Smooth muscle cell of the brain vasculature (primary cell): Measurements from ENCODE around the gene WNT7B.

ENCODE experiments used
- DNase-seq: peaks from one replicate; pipeline ENCODE4 v3.0.0-alpha.2; 2012; ENCODE audit warnings: low read depth, low spot score

The WNT7B gene

GRCh38 chr22:45928726-45929368, 48.1 kb downstream of the WNT7B start:
- DNase-seq, result no peak

DNA sequence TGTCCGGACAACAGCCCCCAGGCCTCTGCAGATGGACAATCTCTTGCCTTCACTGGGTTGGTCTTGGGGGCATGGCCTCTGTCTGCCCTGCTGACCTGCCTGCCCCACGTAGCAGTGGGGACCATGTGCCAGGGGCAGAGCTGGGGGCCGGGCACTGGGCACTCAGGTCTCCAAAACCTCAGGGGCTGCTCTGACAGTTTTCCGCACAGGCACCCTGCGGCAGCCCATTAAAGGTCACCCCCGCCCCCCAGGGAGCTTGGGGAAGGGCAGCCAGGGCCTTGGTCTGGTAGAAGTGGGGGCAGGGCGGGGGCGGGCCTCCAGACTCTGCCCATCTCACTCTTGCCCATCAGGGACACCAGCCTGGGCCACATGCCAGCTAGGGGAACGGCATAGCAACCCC, 49.9 kb downstream of the WNT7B start:
- DNase-seq, result no peak

DNA sequence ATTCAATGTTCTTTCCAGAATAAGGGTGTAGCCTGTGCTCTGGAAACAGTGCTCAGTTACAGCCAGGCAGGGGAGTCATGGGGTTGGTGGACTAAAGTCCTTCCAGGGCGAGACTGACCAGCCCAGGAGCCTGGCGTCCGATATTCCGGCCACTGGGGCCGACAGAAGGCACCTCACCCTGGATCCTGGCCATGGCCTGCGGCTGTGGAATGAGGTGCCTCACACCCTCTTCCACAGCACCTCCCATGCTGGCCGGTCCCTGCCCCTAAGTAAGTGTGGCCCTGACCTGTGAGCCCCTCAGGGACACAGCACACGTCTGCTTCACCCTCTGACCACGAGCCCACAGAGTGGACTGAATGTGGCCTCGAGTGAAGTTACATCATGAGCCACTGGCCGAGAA, 50.5 kb downstream of the WNT7B start:
- DNase-seq, result no peak

DNA sequence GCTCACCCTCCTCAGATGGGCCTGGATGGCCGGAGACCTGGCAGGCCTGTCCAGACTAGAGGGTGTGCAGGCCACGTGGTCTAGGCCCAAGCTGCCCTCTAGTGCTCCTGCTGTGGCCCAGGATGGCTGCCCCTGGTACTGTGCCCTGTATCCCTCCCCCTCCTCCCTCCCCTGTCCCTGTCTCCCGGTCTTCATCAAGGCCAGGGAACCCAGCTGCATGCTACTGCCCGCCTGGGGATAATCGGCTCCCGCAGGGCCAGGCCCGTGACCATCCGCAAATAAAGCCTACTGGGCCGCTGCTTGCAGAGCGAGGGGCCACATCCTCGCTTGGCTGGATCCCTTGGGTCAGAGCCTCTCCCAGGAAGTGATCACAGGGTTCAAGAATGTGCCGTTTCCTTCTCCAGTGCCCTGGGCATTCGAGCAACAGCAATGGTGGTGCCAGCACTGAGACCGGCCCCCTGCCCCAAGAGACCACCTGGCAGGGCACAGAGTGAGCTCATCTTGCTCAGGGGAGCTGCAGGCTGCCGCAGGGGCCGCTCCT, 51.1 kb downstream of the WNT7B start:
- DNase-seq, result no peak

DNA sequence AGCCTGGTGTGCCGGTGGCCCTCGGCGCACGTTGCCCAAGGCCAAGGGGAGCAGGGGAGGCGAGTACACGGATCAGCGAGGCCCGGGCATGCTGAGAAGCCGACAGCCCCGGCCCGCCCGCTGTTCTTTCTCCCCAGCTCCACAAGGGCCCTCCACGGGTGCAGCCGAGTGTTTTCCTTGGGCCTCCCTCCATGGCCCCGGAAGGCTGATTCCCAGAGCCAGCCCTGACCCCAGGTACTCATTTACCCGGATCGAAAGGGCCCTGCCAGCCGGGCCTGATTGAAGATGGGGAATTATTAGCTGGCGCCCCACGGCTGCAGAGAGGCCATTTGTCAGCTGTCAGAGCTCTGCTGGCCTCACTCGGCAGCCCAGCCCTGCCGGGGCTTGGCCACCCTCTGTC, 53.1 kb downstream of the WNT7B start:
- DNase-seq, result no peak

GRCh38 chr22:45923212-45923611, 53.8 kb downstream of the WNT7B start:
- no peak for DNase-seq

GRCh38 chr22:45922661-45923060, 54.3 kb downstream of the WNT7B start:
- DNase-seq, result no peak

GRCh38 chr22:45922256-45922655, 54.7 kb downstream of the WNT7B start:
- DNase-seq, result no peak

DNA sequence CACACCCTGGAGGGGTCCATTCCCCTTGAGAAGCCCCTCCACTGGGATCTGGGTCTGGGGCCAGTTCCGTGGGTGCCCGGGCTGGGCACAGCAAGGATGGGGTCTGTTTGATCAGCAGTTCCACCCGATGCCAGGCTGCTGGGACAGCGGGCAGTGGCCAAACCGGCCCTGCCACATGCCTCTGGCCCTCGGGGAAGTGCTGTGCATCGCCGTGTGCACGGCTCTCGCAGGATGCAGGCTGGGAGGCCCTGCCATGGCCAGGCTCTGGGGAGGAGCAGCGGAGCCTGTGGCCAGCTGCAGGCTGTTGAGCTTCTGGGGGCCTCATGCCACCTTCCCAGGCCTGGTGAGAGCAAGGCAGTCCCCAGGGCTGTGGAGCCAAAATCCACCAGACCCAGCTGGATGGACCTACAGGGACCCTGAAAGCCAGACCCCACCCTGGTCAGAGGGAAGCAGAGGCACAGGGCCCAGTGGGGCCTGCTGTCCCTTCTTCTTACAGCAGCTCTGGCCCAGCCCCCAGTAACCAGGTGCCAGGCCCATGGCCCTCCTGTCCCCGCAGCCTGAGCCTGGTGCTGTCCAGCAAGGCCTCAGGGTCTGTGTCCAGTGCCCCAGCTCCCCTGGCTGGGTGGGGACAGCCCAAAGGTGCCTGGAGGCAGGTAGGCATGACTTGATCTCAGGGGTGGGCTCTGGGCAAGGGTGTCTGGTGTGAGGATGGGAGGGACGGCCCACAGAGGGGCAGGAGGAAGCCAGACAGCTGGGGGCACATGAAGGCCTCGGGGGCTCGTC, 57.3 kb downstream of the WNT7B start:
- DNase-seq, result no peak

GRCh38 chr22:45918459-45919370, 58.2 kb downstream of the WNT7B start:
- no peak for DNase-seq

GRCh38 chr22:45917700-45918458, 59.1 kb downstream of the WNT7B start:
- no peak for DNase-seq

- DNase-seq, result no peak
These were observed 59.8 kb downstream of the WNT7B start for GRCh38 chr22:45917146-45917545.

GRCh38 chr22:45916515-45916914, 60.4 kb downstream of the WNT7B start:
- no peak for DNase-seq

DNA sequence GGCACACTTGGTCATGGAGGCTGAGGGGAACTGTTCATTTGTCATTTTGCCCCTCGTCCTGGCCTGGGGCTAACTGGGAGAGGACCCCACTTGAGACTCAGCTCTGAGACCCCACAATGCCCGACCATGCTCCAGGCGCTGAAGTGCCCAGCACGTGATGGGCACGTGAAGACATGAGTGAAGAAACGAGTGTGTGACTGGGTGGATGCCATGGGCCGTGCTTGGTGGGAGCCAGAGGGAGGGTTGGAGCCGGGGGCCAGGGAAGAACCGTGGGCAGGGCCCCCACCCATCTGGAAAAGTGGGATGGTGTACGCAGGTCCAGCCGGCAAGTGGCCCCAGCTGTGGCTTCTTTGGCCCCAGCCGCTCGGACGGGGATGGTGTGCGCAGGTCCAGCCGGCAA, 61.1 kb downstream of the WNT7B start:
- no peak for DNase-seq

- DNase-seq, result no peak
These were observed 61.8 kb downstream of the WNT7B start for GRCh38 chr22:45915151-45915550.

DNA sequence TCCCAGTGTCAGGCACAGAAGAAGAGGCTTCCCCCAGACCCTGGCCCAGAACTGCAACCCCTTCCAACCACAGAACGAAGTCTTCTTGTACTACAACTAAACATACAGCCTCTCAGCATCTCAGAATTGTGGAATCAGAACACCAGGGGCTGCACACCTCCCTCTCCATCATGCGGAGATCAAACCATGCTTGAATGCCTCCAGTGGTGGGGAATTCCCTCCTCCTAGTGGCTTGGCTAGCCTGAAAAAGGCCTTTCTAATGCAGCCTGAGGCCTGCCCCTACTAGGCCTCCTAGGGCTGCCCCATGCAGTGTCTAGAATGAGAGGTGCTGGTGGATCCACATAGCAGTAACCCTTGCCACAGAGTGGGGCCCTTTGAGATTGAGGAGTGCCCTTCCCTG, 62.7 kb downstream of the WNT7B start:
- DNase-seq, result no peak

DNA sequence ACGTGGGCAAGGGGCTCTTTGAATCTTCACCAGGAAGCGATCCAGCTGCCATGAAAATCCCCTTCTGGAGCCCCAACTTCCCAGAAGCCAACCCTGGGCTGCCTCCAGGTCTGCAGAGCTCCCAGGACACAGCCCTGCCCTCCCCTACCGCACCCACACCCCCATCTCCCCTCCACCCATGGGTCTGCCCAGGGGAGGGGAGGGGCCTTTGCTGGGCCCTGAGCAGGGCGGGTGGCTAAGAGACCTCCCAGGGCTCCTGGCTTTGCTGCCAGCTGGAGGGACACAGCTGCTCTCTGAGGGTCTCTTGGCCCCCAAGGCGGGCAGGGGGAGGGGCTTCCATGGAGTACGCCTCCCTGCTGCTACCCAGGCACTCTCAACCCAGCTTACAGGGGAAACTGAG, 64.1 kb downstream of the WNT7B start:
- DNase-seq, result no peak

- DNase-seq, result no peak
These were observed 65.2 kb downstream of the WNT7B start for GRCh38 chr22:45911601-45912271.

GRCh38 chr22:45910928-45911467, 66.0 kb downstream of the WNT7B start:
- DNase-seq, result no peak

- DNase-seq, result no peak
These were observed 68.0 kb downstream of the WNT7B start for GRCh38 chr22:45908961-45909360.
